ENCODE data around the gene GSG1L. TPM values are rescaled to one million over a fixed set of nuclear protein-coding genes. Genes with fewer than 3 reads are reported as not detected.

Gene GSG1L
- total and polyA plus RNA-seq, 4 donors = 0.14 to 1.3 (median 0.24) TPM

DNA sequence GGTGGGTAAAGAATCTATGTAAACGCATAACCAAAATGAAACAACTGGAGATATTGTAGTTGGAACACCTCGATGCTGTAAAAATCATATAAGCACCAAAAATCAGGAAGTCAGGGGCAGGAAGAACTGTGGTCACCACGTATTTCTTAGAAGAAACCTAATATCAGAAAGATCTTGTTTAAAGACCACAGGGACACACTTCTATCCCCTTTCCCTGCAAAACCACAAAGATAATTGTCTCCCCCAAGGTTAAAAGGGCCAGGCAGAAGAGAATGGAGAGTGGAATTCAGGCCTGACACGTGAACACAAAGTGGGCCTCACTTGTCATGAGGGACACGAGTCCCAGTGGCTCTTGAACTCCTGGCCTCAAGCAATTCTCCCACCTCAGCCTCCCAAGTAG lies 68.1 kb downstream of the GSG1L start:
- no peak for TF ChIP-seq CTCF (IDR thresholded peaks at IDR 0.05; ENCODE audit: control extremely low read depth, extremely low read depth)
- 17 to 42% methylated on average over 5 of the region's 5 CpGs for WGBS, 2 donors
- Histone ChIP-seq H3K9ac (ENCODE audit: insufficient read depth in 1 of 2, low read length in 2 of 2) (no peak overlapping the region), H3K4me3 (no peak overlapping the region), H3K27me3 (ENCODE audit: control insufficient read depth in 3 of 3, insufficient read depth in 3 of 3, low read length in 2 of 3) (no peaks in the 10 kb centered on the region), H3K9me3 (ENCODE audit: control insufficient read depth in 4 of 4, insufficient read depth in 3 of 4, low read length in 3 of 4) (peaks cover 0 to 8% (median 4%) of the 10 kb centered on the region in 4 donors), H3K36me3 (ENCODE audit: control insufficient read depth in 4 of 4, insufficient read depth in 4 of 4, low read length in 4 of 4) (no peaks in the 10 kb centered on the region), H3K27ac (ENCODE audit: low read depth in 1 of 2, low read length in 1 of 2) (no peak overlapping the region), H3K4me1 (ENCODE audit: control insufficient read depth in 5 of 5, insufficient read depth in 5 of 5, low read length in 5 of 5) (peaks cover 0 to 1% (median 0%) of the 10 kb centered on the region in 5 donors)
- no peak for ATAC-seq (ENCODE audit: insufficient read depth, low FRiP score)
- DNase-seq = no peak

GRCh38 chr16:27994686-27995085 lies 68.8 kb downstream of the GSG1L start:
- DNase-seq (no peak), ATAC-seq (ENCODE audit: insufficient read depth, low FRiP score) (no peak)
- Histone ChIP-seq H3K27me3 (ENCODE audit: control insufficient read depth in 3 of 3, insufficient read depth in 3 of 3, low read length in 2 of 3) (no peaks in the 10 kb centered on the region), H3K9me3 (ENCODE audit: control insufficient read depth in 4 of 4, insufficient read depth in 3 of 4, low read length in 3 of 4) (peaks cover 0 to 7% (median 3%) of the 10 kb centered on the region in 4 donors), H3K27ac (ENCODE audit: low read depth in 1 of 2, low read length in 1 of 2) (no peak overlapping the region), H3K4me3 (no peak overlapping the region), H3K9ac (ENCODE audit: insufficient read depth in 1 of 2, low read length in 2 of 2) (no peak overlapping the region), H3K4me1 (ENCODE audit: control insufficient read depth in 5 of 5, insufficient read depth in 5 of 5, low read length in 5 of 5) (no peaks in the 10 kb centered on the region), H3K36me3 (ENCODE audit: control insufficient read depth in 4 of 4, insufficient read depth in 4 of 4, low read length in 4 of 4) (no peaks in the 10 kb centered on the region)
- WGBS, 2 donors = 51% methylated on average over 4 of the region's 4 CpGs
- TF ChIP-seq CTCF (IDR thresholded peaks at IDR 0.05; ENCODE audit: control extremely low read depth, extremely low read depth) = no peak

DNA sequence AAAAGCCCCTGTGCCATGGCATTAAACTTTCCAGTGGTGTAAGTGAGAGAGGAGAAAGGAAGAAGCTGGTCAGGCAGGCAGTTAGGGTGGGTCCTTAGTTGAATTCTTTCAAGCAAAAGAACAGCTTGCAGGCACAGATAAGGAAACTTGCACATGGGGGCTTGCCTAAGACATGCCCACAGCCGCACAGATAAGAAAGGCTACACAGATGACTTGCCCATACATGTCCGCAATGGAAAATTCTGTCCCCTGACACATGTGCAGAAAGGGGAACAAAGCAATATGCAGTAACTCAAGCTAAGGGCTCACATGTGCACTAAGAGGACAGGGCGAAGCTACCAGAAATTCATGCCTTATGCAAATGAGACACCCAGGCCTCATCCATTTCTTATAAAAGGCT lies 69.9 kb downstream of the GSG1L start:
- no peaks in the 10 kb centered on the region for H3K36me3 ChIP-seq (ENCODE audit: control insufficient read depth in 4 of 4, insufficient read depth in 4 of 4, low read length in 4 of 4)
- 88 to 93% methylated on average over 3 of the region's 3 CpGs for WGBS, 2 donors
- ATAC-seq (ENCODE audit: insufficient read depth, low FRiP score) = no peak
- no peak overlapping the region for H3K9ac ChIP-seq (ENCODE audit: insufficient read depth in 1 of 2, low read length in 2 of 2)
- no peak for DNase-seq
- H3K9me3 ChIP-seq (ENCODE audit: control insufficient read depth in 4 of 4, insufficient read depth in 3 of 4, low read length in 3 of 4) = peaks cover 0 to 7% (median 3%) of the 10 kb centered on the region in 4 donors
- no peaks in the 10 kb centered on the region for H3K4me1 ChIP-seq (ENCODE audit: control insufficient read depth in 5 of 5, insufficient read depth in 5 of 5, low read length in 5 of 5)
- no peak for TF ChIP-seq CTCF (IDR thresholded peaks at IDR 0.05; ENCODE audit: control extremely low read depth, extremely low read depth)
- H3K4me3 ChIP-seq = no peak overlapping the region
- H3K27me3 ChIP-seq (ENCODE audit: control insufficient read depth in 3 of 3, insufficient read depth in 3 of 3, low read length in 2 of 3) = no peaks in the 10 kb centered on the region
- no peak overlapping the region for H3K27ac ChIP-seq (ENCODE audit: low read depth in 1 of 2, low read length in 1 of 2)

- whole genome bisulfite sequencing, 2 donors = 74 to 93% methylated on average over 9 of the region's 9 CpGs
Measured at GRCh38 chr16:27991876-27992275, 71.6 kb downstream of the GSG1L start.

More at GRCh38 chr16:27991876-27992275, 71.6 kb downstream of the GSG1L start:
- DNase-seq (no peak), ATAC-seq (ENCODE audit: insufficient read depth, low FRiP score) (no peak)
- Histone ChIP-seq H3K4me3 (no peak overlapping the region), H3K4me1 (ENCODE audit: control insufficient read depth in 5 of 5, insufficient read depth in 5 of 5, low read length in 5 of 5) (no peaks in the 10 kb centered on the region), H3K36me3 (ENCODE audit: control insufficient read depth in 4 of 4, insufficient read depth in 4 of 4, low read length in 4 of 4) (no peaks in the 10 kb centered on the region), H3K9me3 (ENCODE audit: control insufficient read depth in 4 of 4, insufficient read depth in 3 of 4, low read length in 3 of 4) (peaks cover 0 to 7% (median 3%) of the 10 kb centered on the region in 4 donors), H3K9ac (ENCODE audit: insufficient read depth in 1 of 2, low read length in 2 of 2) (no peak overlapping the region), H3K27ac (ENCODE audit: low read depth in 1 of 2, low read length in 1 of 2) (no peak overlapping the region), H3K27me3 (ENCODE audit: control insufficient read depth in 3 of 3, insufficient read depth in 3 of 3, low read length in 2 of 3) (no peaks in the 10 kb centered on the region)
- TF ChIP-seq CTCF (IDR thresholded peaks at IDR 0.05; ENCODE audit: control extremely low read depth, extremely low read depth) = no peak
